SW480 (cell line): ENCODE results near the gene FMO4.
"Not testable (repeated sequence)": the region's sequence is repeated elsewhere in the genome, so short reads cannot be mapped to it uniquely, and the experiment has no call there.

Source experiments
- DNase-seq: peaks from one replicate; pipeline ENCODE4 v3.0.0-alpha.2; 2016; ENCODE audit warnings: low spot score

Gene FMO4

GRCh38 chr1:171335964-171336363 lies 22.0 kb downstream of the FMO4 start:
- DNase-seq = no peak

GRCh38 chr1:171339345-171339744 lies 25.4 kb downstream of the FMO4 start:
- not testable (repeated sequence) for DNase-seq

GRCh38 chr1:171343727-171344472 lies 29.9 kb downstream of the FMO4 start:
- no peak for DNase-seq

GRCh38 chr1:171344473-171344820 lies 30.5 kb downstream of the FMO4 start:
- no peak for DNase-seq

GRCh38 chr1:171345536-171345935 lies 31.6 kb downstream of the FMO4 start:
- DNase-seq = no peak

- no peak for DNase-seq
These were observed 32.9 kb downstream of the FMO4 start for GRCh38 chr1:171346881-171347280.

GRCh38 chr1:171350594-171350993 lies 36.6 kb downstream of the FMO4 start:
- DNase-seq = no peak

GRCh38 chr1:171351961-171352360 lies 38.0 kb downstream of the FMO4 start:
- no peak for DNase-seq

GRCh38 chr1:171352554-171352953 lies 38.6 kb downstream of the FMO4 start:
- DNase-seq = no peak

- no peak for DNase-seq
These were observed 41.7 kb downstream of the FMO4 start for GRCh38 chr1:171355727-171356126.

- DNase-seq = no peak
These were observed 43.2 kb downstream of the FMO4 start for GRCh38 chr1:171357179-171357578.

GRCh38 chr1:171359355-171359648 lies 45.3 kb downstream of the FMO4 start:
- not testable (repeated sequence) for DNase-seq

- DNase-seq = not testable (repeated sequence)
These were observed 45.9 kb downstream of the FMO4 start for GRCh38 chr1:171359731-171360527.

- DNase-seq = no peak
These were observed 52.1 kb downstream of the FMO4 start for GRCh38 chr1:171366085-171366484.

GRCh38 chr1:171366816-171367215 lies 52.8 kb downstream of the FMO4 start:
- no peak for DNase-seq

GRCh38 chr1:171367436-171367835 lies 53.5 kb downstream of the FMO4 start:
- no peak for DNase-seq

GRCh38 chr1:171372418-171373084 lies 58.6 kb downstream of the FMO4 start:
- DNase-seq = no peak

GRCh38 chr1:171373357-171374122 lies 59.6 kb downstream of the FMO4 start:
- not testable (repeated sequence) for DNase-seq

GRCh38 chr1:171379846-171380245 lies 65.9 kb downstream of the FMO4 start:
- DNase-seq = no peak

GRCh38 chr1:171381866-171382210 lies 67.9 kb downstream of the FMO4 start:
- DNase-seq = no peak

- no peak for DNase-seq
These were observed 70.5 kb downstream of the FMO4 start for GRCh38 chr1:171384496-171384895.

- DNase-seq = no peak
These were observed 75.2 kb downstream of the FMO4 start for GRCh38 chr1:171389171-171389570.
